ENCODE results near the gene GABRA6.

The GABRA6 gene

DNA sequence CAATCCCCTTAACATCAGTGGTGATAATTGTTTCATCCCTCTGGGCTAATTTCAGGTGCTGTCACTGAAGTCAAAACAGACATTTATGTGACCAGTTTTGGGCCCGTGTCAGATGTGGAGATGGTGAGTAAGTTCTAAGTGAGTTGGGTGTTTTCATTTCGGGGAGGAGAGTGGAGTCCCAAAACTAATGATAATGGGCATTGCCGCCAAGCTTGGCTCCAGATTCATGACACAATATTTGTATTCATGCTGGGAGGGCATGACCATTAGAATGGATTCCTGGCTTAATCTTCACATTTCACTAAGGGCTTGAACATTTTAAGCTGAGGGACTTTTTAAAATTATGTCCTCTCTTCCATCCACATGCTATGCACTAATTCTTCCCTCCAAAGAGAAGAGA is 1.4 kb downstream of the GABRA6 start:
- Histone ChIP-seq H3K4me3 (no peak overlapping the region), H3K27ac (no peak overlapping the region), H3K9ac (ENCODE audit: insufficient read length) (no peak overlapping the region), H3K9me3 (ENCODE audit: low read depth, low read length) (no peaks in the 10 kb centered on the region), H3K36me3 (ENCODE audit: insufficient read depth, low read length) (no peaks in the 10 kb centered on the region)
- DNase-seq (ENCODE audit: low read depth, low spot score), result no peak
- no peak for TF ChIP-seq EZH2 (IDR thresholded peaks at IDR 0.05)
- no peak for TF ChIP-seq POLR2AphosphoS5 (IDR thresholded peaks at IDR 0.05; ENCODE audit: borderline replicate concordance, low read depth, low read length)
- TF ChIP-seq FOXP2 (optimal IDR thresholded peaks at IDR 0.05; ENCODE audit: control extremely low read depth, extremely low read length, insufficient read depth), result no peak

DNA sequence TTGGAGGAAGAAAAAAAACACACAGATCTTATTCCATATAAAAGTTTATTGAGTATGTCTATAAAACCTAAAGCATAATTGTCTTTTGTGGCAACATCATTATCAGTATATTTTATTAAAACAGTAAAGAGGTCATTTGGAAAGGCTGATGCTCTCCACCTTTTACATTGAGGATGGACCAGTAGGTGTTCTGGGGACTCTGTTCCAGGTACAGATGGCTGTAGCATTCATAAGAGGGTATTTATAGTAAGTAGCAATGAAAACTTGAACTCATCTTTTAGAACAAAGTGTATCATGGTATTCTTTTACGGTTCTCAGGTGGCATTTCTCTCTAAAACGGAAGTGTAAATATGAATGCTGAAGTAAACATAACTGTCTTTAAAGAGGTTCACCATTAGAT is 1.8 kb downstream of the GABRA6 start:
- DNase-seq (ENCODE audit: low read depth, low spot score), result no peak
- H3K9me3 ChIP-seq (ENCODE audit: low read depth, low read length), result no peaks in the 10 kb centered on the region
- no peak overlapping the region for H3K27ac ChIP-seq
- no peak overlapping the region for H3K9ac ChIP-seq (ENCODE audit: insufficient read length)
- H3K4me3 ChIP-seq, result no peak overlapping the region
- TF ChIP-seq EZH2 (IDR thresholded peaks at IDR 0.05), result no peak
- no peak for TF ChIP-seq POLR2AphosphoS5 (IDR thresholded peaks at IDR 0.05; ENCODE audit: borderline replicate concordance, low read depth, low read length)
- H3K36me3 ChIP-seq (ENCODE audit: insufficient read depth, low read length), result no peaks in the 10 kb centered on the region

GRCh38 chr5:161691911-161692310 is 6.4 kb downstream of the GABRA6 start:
- Histone ChIP-seq H3K4me3 (no peak overlapping the region), H3K9me3 (ENCODE audit: low read depth, low read length) (no peaks in the 10 kb centered on the region), H3K9ac (ENCODE audit: insufficient read length) (no peak overlapping the region), H3K27ac (no peak overlapping the region), H3K36me3 (ENCODE audit: insufficient read depth, low read length) (no peaks in the 10 kb centered on the region)
- DNase-seq (ENCODE audit: low read depth, low spot score), result no peak
- TF ChIP-seq POLR2AphosphoS5 (IDR thresholded peaks at IDR 0.05; ENCODE audit: borderline replicate concordance, low read depth, low read length), result no peak

- no peaks in the 10 kb centered on the region for H3K9me3 ChIP-seq (ENCODE audit: low read depth, low read length)
- no peak for DNase-seq (ENCODE audit: low read depth, low spot score)
Observed at GRCh38 chr5:161697001-161697400, 11.5 kb downstream of the GABRA6 start.

GRCh38 chr5:161700065-161700464 is 14.5 kb downstream of the GABRA6 start:
- TF ChIP-seq FOXP2 (optimal IDR thresholded peaks at IDR 0.05; ENCODE audit: control extremely low read depth, extremely low read length, insufficient read depth), result no peak
- TF ChIP-seq POLR2AphosphoS5 (IDR thresholded peaks at IDR 0.05; ENCODE audit: borderline replicate concordance, low read depth, low read length), result no peak
- no peak for TF ChIP-seq EZH2 (IDR thresholded peaks at IDR 0.05)
- Histone ChIP-seq H3K36me3 (ENCODE audit: insufficient read depth, low read length) (no peaks in the 10 kb centered on the region), H3K9me3 (ENCODE audit: low read depth, low read length) (no peaks in the 10 kb centered on the region), H3K27ac (no peak overlapping the region), H3K9ac (ENCODE audit: insufficient read length) (no peak overlapping the region), H3K4me3 (no peak overlapping the region)
- no peak for DNase-seq (ENCODE audit: low read depth, low spot score)

More at GRCh38 chr5:161697001-161697400, 11.5 kb downstream of the GABRA6 start:
- no peak overlapping the region for H3K9ac ChIP-seq (ENCODE audit: insufficient read length)
- H3K36me3 ChIP-seq (ENCODE audit: insufficient read depth, low read length), result no peaks in the 10 kb centered on the region
- TF ChIP-seq EZH2 (IDR thresholded peaks at IDR 0.05) (no peak), FOXP2 (optimal IDR thresholded peaks at IDR 0.05; ENCODE audit: control extremely low read depth, extremely low read length, insufficient read depth) (no peak), POLR2AphosphoS5 (IDR thresholded peaks at IDR 0.05; ENCODE audit: borderline replicate concordance, low read depth, low read length) (no peak)
- no peak overlapping the region for H3K27ac ChIP-seq
- no peak overlapping the region for H3K4me3 ChIP-seq

DNA sequence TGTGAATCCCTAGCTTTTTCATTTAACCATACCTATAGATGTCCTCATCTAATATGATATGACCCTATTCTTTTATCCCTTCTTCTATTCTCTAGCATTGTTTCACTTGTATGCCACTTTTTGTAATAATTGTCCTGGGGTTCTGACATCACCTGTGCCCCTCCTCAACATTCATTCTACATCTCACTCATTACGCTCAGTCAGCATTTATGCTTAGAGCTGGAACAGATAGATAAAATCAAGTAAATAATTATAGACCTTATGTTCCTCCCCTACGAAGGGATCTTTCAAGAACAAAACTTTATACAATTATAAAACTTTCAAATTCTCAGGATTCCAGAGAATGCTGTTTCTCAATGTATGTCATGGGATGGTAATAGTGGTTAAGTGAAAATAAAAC is 18.0 kb downstream of the GABRA6 start:
- Histone ChIP-seq H3K9ac (ENCODE audit: insufficient read length) (no peak overlapping the region), H3K4me3 (no peak overlapping the region), H3K9me3 (ENCODE audit: low read depth, low read length) (no peaks in the 10 kb centered on the region), H3K36me3 (ENCODE audit: insufficient read depth, low read length) (no peaks in the 10 kb centered on the region), H3K27ac (no peak overlapping the region)
- TF ChIP-seq FOXP2 (optimal IDR thresholded peaks at IDR 0.05; ENCODE audit: control extremely low read depth, extremely low read length, insufficient read depth), result no peak
- no peak for DNase-seq (ENCODE audit: low read depth, low spot score)

DNA sequence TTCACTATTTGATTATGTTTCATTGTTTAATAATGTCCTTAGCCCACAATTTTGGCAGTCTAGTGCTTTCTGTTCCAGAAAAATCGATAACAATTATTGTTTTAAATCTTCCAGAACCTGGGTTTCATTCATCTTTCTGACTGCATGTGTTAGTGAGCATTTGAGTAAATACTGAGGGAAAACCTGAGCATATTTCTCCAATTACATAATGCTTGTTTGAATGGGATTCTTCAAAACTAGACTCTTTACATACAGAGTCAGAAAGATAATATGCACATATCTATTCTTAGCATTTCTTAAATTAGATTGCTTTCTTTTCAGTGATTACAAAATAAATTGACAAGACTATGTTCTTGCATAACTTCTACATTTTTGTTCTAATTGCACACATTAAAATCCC is 21.9 kb downstream of the GABRA6 start:
- no peak overlapping the region for H3K4me3 ChIP-seq
- H3K9ac ChIP-seq (ENCODE audit: insufficient read length), result no peak overlapping the region
- H3K36me3 ChIP-seq (ENCODE audit: insufficient read depth, low read length), result no peaks in the 10 kb centered on the region
- TF ChIP-seq POLR2AphosphoS5 (IDR thresholded peaks at IDR 0.05; ENCODE audit: borderline replicate concordance, low read depth, low read length) (no peak), EZH2 (IDR thresholded peaks at IDR 0.05) (no peak), FOXP2 (optimal IDR thresholded peaks at IDR 0.05; ENCODE audit: control extremely low read depth, extremely low read length, insufficient read depth) (no peak)
- no peaks in the 10 kb centered on the region for H3K9me3 ChIP-seq (ENCODE audit: low read depth, low read length)
- no peak overlapping the region for H3K27ac ChIP-seq
- DNase-seq (ENCODE audit: low read depth, low spot score), result no peak

- Histone ChIP-seq H3K27ac (no peak overlapping the region), H3K9me3 (ENCODE audit: low read depth, low read length) (no peaks in the 10 kb centered on the region), H3K36me3 (ENCODE audit: insufficient read depth, low read length) (no peaks in the 10 kb centered on the region), H3K4me3 (no peak overlapping the region), H3K9ac (ENCODE audit: insufficient read length) (no peak overlapping the region)
- DNase-seq (ENCODE audit: low read depth, low spot score), result no peak
- TF ChIP-seq EZH2 (IDR thresholded peaks at IDR 0.05), result no peak
- TF ChIP-seq FOXP2 (optimal IDR thresholded peaks at IDR 0.05; ENCODE audit: control extremely low read depth, extremely low read length, insufficient read depth), result no peak
- TF ChIP-seq POLR2AphosphoS5 (IDR thresholded peaks at IDR 0.05; ENCODE audit: borderline replicate concordance, low read depth, low read length), result no peak
Observed at GRCh38 chr5:161709239-161709638, 23.7 kb downstream of the GABRA6 start.

- H3K9me3 ChIP-seq (ENCODE audit: low read depth, low read length), result no peaks in the 10 kb centered on the region
- no peak overlapping the region for H3K4me3 ChIP-seq
- TF ChIP-seq FOXP2 (optimal IDR thresholded peaks at IDR 0.05; ENCODE audit: control extremely low read depth, extremely low read length, insufficient read depth) (no peak), POLR2AphosphoS5 (IDR thresholded peaks at IDR 0.05; ENCODE audit: borderline replicate concordance, low read depth, low read length) (no peak), EZH2 (IDR thresholded peaks at IDR 0.05) (no peak)
- H3K9ac ChIP-seq (ENCODE audit: insufficient read length), result no peak overlapping the region
- no peak for DNase-seq (ENCODE audit: low read depth, low spot score)
- no peaks in the 10 kb centered on the region for H3K36me3 ChIP-seq (ENCODE audit: insufficient read depth, low read length)
- H3K27ac ChIP-seq, result no peak overlapping the region
Observed at GRCh38 chr5:161713042-161713441, 27.5 kb downstream of the GABRA6 start.

All from SK-N-MC (cell line).